Upper lobe of left lung (tissue), 6 donors: ENCODE data around the gene GDPD1. TPM values are rescaled to one million over a fixed set of nuclear protein-coding genes. Genes with fewer than 3 reads are reported as not detected.
"Not testable (repeated sequence)": the region's sequence is repeated elsewhere in the genome, so short reads cannot be mapped to it uniquely, and the experiment has no call there.

ENCODE experiments used
- ATAC-seq, 2 donors: fragments of 200-7000 bp; cut with Tn5 transposase; one replicate each; pipeline ENCODE4 v1.9.1; 2022; ENCODE audit warnings: mild to moderate bottlenecking in 2 of 2, moderate library complexity in 2 of 2; ENCODE audit not compliant: low FRiP score in 2 of 2
- DNase-seq, 2 donors: peaks; one replicate each; pipeline ENCODE4 v3.0.0-alpha.2; 2019 to 2020
- H3K27ac ChIP-seq, 4 donors: fragments of 200-600 bp; sonication (generic); one replicate each; pipeline ENCODE4 v1.5.1; 2016 to 2019
- H3K27me3 ChIP-seq, 4 donors: fragments of 200-600 bp; sonication (generic); one replicate each; pipeline ENCODE4 v1.5.1; 2017 to 2019
- H3K36me3 ChIP-seq, 4 donors: fragments of 200-600 bp; sonication (generic); one replicate each; pipeline ENCODE4 v1.5.1; 2016 to 2019
- H3K4me1 ChIP-seq, 4 donors: fragments of 200-600 bp; sonication (generic); one replicate each; pipeline ENCODE4 v1.5.1; 2018 to 2019
- H3K4me3 ChIP-seq, 4 donors: fragments of 200-600 bp; sonication (generic); one replicate each; pipeline ENCODE4 v1.5.1; 2017 to 2019; ENCODE audit warnings: mild to moderate bottlenecking in 2 of 4, moderate library complexity in 1 of 4
- H3K9me3 ChIP-seq, 4 donors: fragments of 200-600 bp; sonication (generic); one replicate each; pipeline ENCODE4 v1.5.1; 2018 to 2019
- CTCF ChIP-seq, 6 experiments: fragments of 450-650 bp in 4 of 6; fragments of 200-600 bp in 2 of 6; sonication (generic) in 2 of 6; IDR thresholded peaks; one replicate each; pipeline ENCODE4 v1.5.1; 2016 to 2019; ENCODE audit warnings: antibody characterized with exemption in 6 of 6
- EP300 ChIP-seq, 4 donors: sonication (generic); formaldehyde crosslinking; IDR thresholded peaks; one replicate each; pipeline ENCODE4 v1.5.1; 2017; ENCODE audit warnings: antibody characterized with exemption in 4 of 4, control low read depth in 2 of 4
- POLR2A ChIP-seq, 4 donors: fragments of 450-650 bp; IDR thresholded peaks; one replicate each; pipeline ENCODE4 v1.5.1; 2016 to 2017; ENCODE audit warnings: antibody characterized with exemption in 4 of 4, mild to moderate bottlenecking in 2 of 4
- POLR2AphosphoS5 ChIP-seq, 2 donors: sonication (generic); formaldehyde crosslinking; IDR thresholded peaks; one replicate each; pipeline ENCODE4 v1.5.1; 2017; ENCODE audit warnings: antibody characterized with exemption in 2 of 2
- WGBS, 2 donors: methylation state at CpG; one replicate each; pipeline ENCODE4 v1.1.5; 2017 to 2018; 5-methylcytosine and 5-hydroxymethylcytosine counted together
- total RNA-seq, 6 donors: library from RNA; depleted of rRNA in 4 of 6; stranded (reverse); fragments of >200 nt in 4 of 6; gene quantifications; one replicate each; pipeline versions ENCODE4 v1.1.0 to v1.2.1, GENCODE V29; 2016 to 2021
- donor health status: DM: no; HTN: no; CAD: no; lungs with moderate emphysema.
- donor health status: DM: no; HTN: yes; CAD: no; lungs with severe emphysema.

GDPD1 gene
- total RNA-seq, 6 donors from 2014 or later, result 0.91 to 15.6 (median 3.0) TPM; not detected in 1

- peaks cover 3 to 13% (median 8%) of the 10 kb centered on the region in 4 donors for H3K4me1 ChIP-seq
- peaks cover 0 to 13% (median 3%) of the 10 kb centered on the region in 4 donors for H3K36me3 ChIP-seq
- no peak overlapping the region for H3K27ac ChIP-seq
- no peak overlapping the region for H3K4me3 ChIP-seq
- WGBS, 2 donors, result 95 to 97% methylated on average over 16 of the region's 16 CpGs
- no peaks in the 10 kb centered on the region for H3K27me3 ChIP-seq
- H3K9me3 ChIP-seq, result no peaks in the 10 kb centered on the region
- TF ChIP-seq EP300 (IDR thresholded peaks at IDR 0.05) (no peak), POLR2AphosphoS5 (IDR thresholded peaks at IDR 0.05) (no peak), POLR2A (IDR thresholded peaks at IDR 0.05) (no peak), CTCF (IDR thresholded peaks at IDR 0.05) (no peak)
- ATAC-seq (no peak), DNase-seq (peak in 1 of 2 donors; percentile 19)
Observed at GRCh38 chr17:59219370-59219769, 941 bp upstream of the GDPD1 start.

GRCh38 chr17:59219992-59220327 is 351 bp upstream of the GDPD1 start:
- Histone ChIP-seq H3K27me3 (no peaks in the 10 kb centered on the region), H3K9me3 (no peaks in the 10 kb centered on the region), H3K4me3 (peak overlapping the region in 3 of 4 donors; percentile 62 to 98 (median 70)), H3K36me3 (peaks cover 0 to 7% (median 0%) of the 10 kb centered on the region in 4 donors), H3K4me1 (peaks cover 3 to 13% (median 7%) of the 10 kb centered on the region in 4 donors), H3K27ac (peak overlapping the region in 2 of 4 donors; percentile 74 to 87)
- 29 to 36% methylated on average over 7 of the region's 7 CpGs for WGBS, 2 donors
- DNase-seq (no peak), ATAC-seq (no peak)
- TF ChIP-seq POLR2A (IDR thresholded peaks at IDR 0.05) (no peak), EP300 (IDR thresholded peaks at IDR 0.05) (no peak), POLR2AphosphoS5 (IDR thresholded peaks at IDR 0.05) (no peak), CTCF (IDR thresholded peaks at IDR 0.05) (no peak)

GRCh38 chr17:59221159-59221847 is 992 bp downstream of the GDPD1 start:
- Histone ChIP-seq H3K9me3 (no peaks in the 10 kb centered on the region), H3K27ac (peak overlapping the region; percentile 69 to 87 (median 75)), H3K36me3 (no peaks in the 10 kb centered on the region), H3K4me3 (peak overlapping the region; percentile 54 to 98 (median 66)), H3K4me1 (peaks cover 3 to 13% (median 7%) of the 10 kb centered on the region in 4 donors), H3K27me3 (no peaks in the 10 kb centered on the region)
- TF ChIP-seq POLR2AphosphoS5 (IDR thresholded peaks at IDR 0.05), result no peak
- WGBS, 2 donors, result 10 to 12% methylated on average over 15 to 17 of the region's 17 CpGs
- ATAC-seq (peak in 1 of 2 donors; percentile 42), DNase-seq (peak in 1 of 2 donors; percentile 77)

- H3K4me3 ChIP-seq, result no peak overlapping the region
- 93 to 97% methylated on average over 7 of the region's 7 CpGs for WGBS, 2 donors
- no peaks in the 10 kb centered on the region for H3K36me3 ChIP-seq
- no peak for TF ChIP-seq POLR2AphosphoS5 (IDR thresholded peaks at IDR 0.05)
- no peak for TF ChIP-seq POLR2A (IDR thresholded peaks at IDR 0.05)
- no peak for TF ChIP-seq EP300 (IDR thresholded peaks at IDR 0.05)
- TF ChIP-seq CTCF (IDR thresholded peaks at IDR 0.05), result no peak
- no peaks in the 10 kb centered on the region for H3K9me3 ChIP-seq
- H3K27ac ChIP-seq, result no peak overlapping the region
- ATAC-seq, result no peak
- DNase-seq, result no peak
- H3K27me3 ChIP-seq, result no peaks in the 10 kb centered on the region
- peaks cover 3 to 13% (median 7%) of the 10 kb centered on the region in 4 donors for H3K4me1 ChIP-seq
Observed at GRCh38 chr17:59223813-59224212, 3.5 kb downstream of the GDPD1 start.

- H3K9me3 ChIP-seq, result not testable (repeated sequence)
- 89 to 92% methylated on average over 1 of the region's 1 CpG for WGBS, 2 donors
Observed at GRCh38 chr17:59228588-59228987, 8.3 kb downstream of the GDPD1 start.

GRCh38 chr17:59230764-59231163 is 10.5 kb downstream of the GDPD1 start:
- no peak overlapping the region for H3K27ac ChIP-seq
- TF ChIP-seq CTCF (IDR thresholded peaks at IDR 0.05) (no peak), EP300 (IDR thresholded peaks at IDR 0.05) (no peak), POLR2A (IDR thresholded peaks at IDR 0.05) (no peak), POLR2AphosphoS5 (IDR thresholded peaks at IDR 0.05) (no peak)
- DNase-seq (no peak), ATAC-seq (no peak)
- no peaks in the 10 kb centered on the region for H3K9me3 ChIP-seq
- WGBS, 2 donors, result 91 to 94% methylated on average over 3 of the region's 3 CpGs
- no peaks in the 10 kb centered on the region for H3K4me1 ChIP-seq
- H3K36me3 ChIP-seq, result no peaks in the 10 kb centered on the region
- no peaks in the 10 kb centered on the region for H3K27me3 ChIP-seq
- H3K4me3 ChIP-seq, result no peak overlapping the region

More at GRCh38 chr17:59228588-59228987, 8.3 kb downstream of the GDPD1 start:
- ATAC-seq, H3K36me3 ChIP-seq, H3K4me1 ChIP-seq, DNase-seq, H3K4me3 ChIP-seq, H3K27me3 ChIP-seq, H3K27ac ChIP-seq: not testable (repeated sequence)
